Activated gamma-delta T cell treated with anti-CD3 and anti-CD28 coated beads, Interleukin-2, amount 50 U/mL, for 16 hours (primary cell): ENCODE measurements around the gene EPHA4.
A peak's percentile ranks its signal among the peaks of the same experiment; 100 is the strongest.
"Not testable (repeated sequence)": the region's sequence is repeated elsewhere in the genome, so short reads cannot be mapped to it uniquely, and the experiment has no call there.

Experiments used
- DNase-seq: peaks from one replicate; pipeline ENCODE4 v3.0.0-alpha.2; 2020; ENCODE audit warnings: low read depth

Gene EPHA4

GRCh38 chr2:221539246-221539645 is 32.9 kb downstream of the EPHA4 start:
- DNase-seq: no peak

GRCh38 chr2:221535824-221536223 is 36.3 kb downstream of the EPHA4 start:
- no peak for DNase-seq

- no peak for DNase-seq
Observed at GRCh38 chr2:221533299-221533698, 38.8 kb downstream of the EPHA4 start.

- DNase-seq: no peak
Observed at GRCh38 chr2:221532641-221533040, 39.5 kb downstream of the EPHA4 start.

- DNase-seq: no peak
Observed at GRCh38 chr2:221530653-221531037, 41.5 kb downstream of the EPHA4 start.

GRCh38 chr2:221529943-221530652 is 42.0 kb downstream of the EPHA4 start:
- DNase-seq: no peak

- no peak for DNase-seq
Observed at GRCh38 chr2:221529177-221529942, 42.7 kb downstream of the EPHA4 start.

- DNase-seq: no peak
Observed at GRCh38 chr2:221527776-221528309, 44.3 kb downstream of the EPHA4 start.

GRCh38 chr2:221524158-221524557 is 47.9 kb downstream of the EPHA4 start:
- DNase-seq: no peak

GRCh38 chr2:221521233-221521845 is 50.8 kb downstream of the EPHA4 start:
- DNase-seq: no peak

GRCh38 chr2:221518935-221519625 is 53.0 kb downstream of the EPHA4 start:
- no peak for DNase-seq

- no peak for DNase-seq
Observed at GRCh38 chr2:221518201-221518934, 53.7 kb downstream of the EPHA4 start.

GRCh38 chr2:221517696-221518151 is 54.4 kb downstream of the EPHA4 start:
- peak; percentile 65 for DNase-seq

- DNase-seq: no peak
Observed at GRCh38 chr2:221517146-221517695, 54.9 kb downstream of the EPHA4 start.

GRCh38 chr2:221515864-221516263 is 56.2 kb downstream of the EPHA4 start:
- DNase-seq: no peak

- DNase-seq: no peak
Observed at GRCh38 chr2:221514305-221515040, 57.6 kb downstream of the EPHA4 start.

GRCh38 chr2:221513232-221513631 is 58.9 kb downstream of the EPHA4 start:
- no peak for DNase-seq

GRCh38 chr2:221511325-221511724 is 60.8 kb downstream of the EPHA4 start:
- not testable (repeated sequence) for DNase-seq

- no peak for DNase-seq
Observed at GRCh38 chr2:221506469-221506868, 65.6 kb downstream of the EPHA4 start.

GRCh38 chr2:221505605-221506004 is 66.5 kb downstream of the EPHA4 start:
- DNase-seq: no peak
